RPMI7951 (cell line): ENCODE measurements around the gene C19orf81. TPM values are rescaled to one million over a fixed set of nuclear protein-coding genes. Genes with fewer than 3 reads are reported as not detected.

ENCODE experiments used
- total RNA-seq: library from RNA; depleted of rRNA; stranded (reverse); fragments of >200 nt; shearing (Covaris generic); gene quantifications from 2 replicates; pipeline ENCODE4 v1.2.3, GENCODE V29; 2014; rRNA removed

C19orf81 gene
- total RNA-seq, 1 experiment from 2014 or later = not detected

Other genes with a start within 250 kb of the C19orf81 start
- not detected in 2 replicates for gene SPIB, start 230.5 kb upstream of the C19orf81 start, total RNA-seq
- 0.10 TPM in 1 of 2 replicates, not detected in the other for gene MYBPC2, start 216.6 kb upstream of the C19orf81 start, total RNA-seq
- 36.9 and 75.3 TPM in 2 replicates for gene EMC10, start 172.9 kb upstream of the C19orf81 start, total RNA-seq
- 1.3 TPM in 1 of 2 replicates, not detected in the other for gene GARIN5A, start 172.6 kb upstream of the C19orf81 start, total RNA-seq
- 39.0 and 53.5 TPM in 2 replicates for gene JOSD2, start 138.3 kb upstream of the C19orf81 start, total RNA-seq
- gene ASPDH, start 135.5 kb upstream of the C19orf81 start, total RNA-seq = not detected in 2 replicates
- gene LRRC4B, start 81.0 kb upstream of the C19orf81 start, total RNA-seq = not detected in 2 replicates
- not detected in 2 replicates for gene SYT3, start 9.6 kb upstream of the C19orf81 start, total RNA-seq
- gene SHANK1, start 70.4 kb downstream of the C19orf81 start, total RNA-seq = 3.9 and 4.9 TPM in 2 replicates
- 149 and 186 TPM in 2 replicates for gene CLEC11A, start 73.9 kb downstream of the C19orf81 start, total RNA-seq
- gene GPR32, start 121.0 kb downstream of the C19orf81 start, total RNA-seq = not detected in 2 replicates
- not detected in 2 replicates for gene ACP4, start 141.0 kb downstream of the C19orf81 start, total RNA-seq
- not detected in 2 replicates for gene KLK1, start 174.3 kb downstream of the C19orf81 start, total RNA-seq
- not detected in 2 replicates for gene KLK15, start 184.1 kb downstream of the C19orf81 start, total RNA-seq
- gene KLK3, start 205.5 kb downstream of the C19orf81 start, total RNA-seq = not detected in 2 replicates
- not detected in 2 replicates for gene KLK2, start 224.0 kb downstream of the C19orf81 start, total RNA-seq